H1 (cell line): ENCODE measurements around the gene DCN. TPM values are rescaled to one million over a fixed set of nuclear protein-coding genes. Genes with fewer than 3 reads are reported as not detected.
A peak's percentile ranks its signal among the peaks of the same experiment; 100 is the strongest.

Experiments
- CTCF ChIP-seq, 3 experiments: IDR thresholded peaks; 1 replicate in 2 of 3; 2 replicates in 1 of 3; pipeline versions ENCODE4 v1.5.1 to v1.6.1; 2011; ENCODE audit warnings: low read length in 3 of 3, mild to moderate bottlenecking in 3 of 3, inconsistent platforms in 2 of 3, low read depth in 1 of 3, moderate library complexity in 1 of 3; ENCODE audit not compliant: insufficient read depth in 1 of 3; ENCODE audit errors: control extremely low read depth in 1 of 3
- EP300 ChIP-seq, 2 experiments: IDR thresholded peaks; 1 replicate in 1 of 2; 2 replicates in 1 of 2; pipeline ENCODE4 v1.6.1; 2011 to 2012; ENCODE audit warnings: low read depth in 2 of 2, low read length in 2 of 2, mild to moderate bottlenecking in 2 of 2, borderline replicate concordance in 1 of 2, inconsistent platforms in 1 of 2, moderate library complexity in 1 of 2
- POLR2A ChIP-seq, 2 experiments: IDR thresholded peaks; 1 replicate in 1 of 2; 2 replicates in 1 of 2; pipeline ENCODE4 v1.6.1; 2011; ENCODE audit warnings: low read depth in 2 of 2, low read length in 2 of 2, mild to moderate bottlenecking in 2 of 2; ENCODE audit errors: control extremely low read depth in 1 of 2
- SUZ12 ChIP-seq: fragments of 200-600 bp; sonication (generic); IDR thresholded peaks from 2 replicates; pipeline ENCODE4 v1.6.1; 2012; ENCODE audit warnings: mild to moderate bottlenecking, inconsistent platforms, low read length, moderate library complexity, mixed read lengths
- TCF12 ChIP-seq: IDR thresholded peaks from 2 replicates; pipeline ENCODE4 v1.6.1; 2011; ENCODE audit warnings: low read depth, mild to moderate bottlenecking, low read length
- polyA plus RNA-seq, 7 experiments: library from polyadenylated mRNA; depleted of rRNA in 3 of 7; stranded (reverse) in 5 of 7; unstranded in 2 of 7; fragments of >200 nt in 5 of 7; fragments of 200-250 nt in 2 of 7; gene quantifications; 1 replicate in 5 of 7; 2 replicates in 1 of 7; 4 replicates in 1 of 7; pipeline versions ENCODE4 v1.2.1 to v1.2.3, GENCODE V29; 2011 to 2013; ENCODE audit warnings: missing spikeins in 2 of 7, mixed read lengths in 2 of 7
- total RNA-seq: library from RNA; stranded (reverse); fragmentation: NEBNext Ultra II Directional; extraction: Animal tissue kit (Norgen Biotek cat#: 25700); gene quantifications from 2 replicates; pipeline ENCODE4 v1.2.1, GENCODE V29; 2021

DCN gene
- total and polyA plus RNA-seq, 2 of the 8 experiments (the other 6 are each of a cell fraction or from before 2014, with no cell fraction given) = not detected

- TF ChIP-seq CTCF (IDR thresholded peaks at IDR 0.05; ENCODE audit: control extremely low read depth in 1 of 3, insufficient read depth in 1 of 3, low read depth in 1 of 3, low read length in 3 of 3) (peak in 2 of 3 experiments; percentile 27 to 44; a peak in 2 of 4 replicates), EP300 (IDR thresholded peaks at IDR 0.05; ENCODE audit: borderline replicate concordance in 1 of 2, low read depth in 2 of 2, low read length in 2 of 2) (no peak), TCF12 (no peak), SUZ12 (no peak), POLR2A (IDR thresholded peaks at IDR 0.05; ENCODE audit: control extremely low read depth in 1 of 2, low read depth in 2 of 2, low read length in 2 of 2) (no peak)
- TF ChIP-seq, all 59 proteins: peak for 2
These were observed 4.5 kb downstream of the DCN start (continued) for GRCh38 chr12:91178139-91178561.
